Transverse colon (tissue), 4 donors: Measurements from ENCODE around the gene EVA1C.

Experiments
- CTCF ChIP-seq, 5 experiments: fragments of 200-600 bp in 3 of 5; fragments of 450-650 bp in 2 of 5; sonication (generic) in 3 of 5; IDR thresholded peaks; 1 replicate in 2 of 5; 2 replicates in 3 of 5; pipeline ENCODE4 v1.5.1; 2016 to 2017; ENCODE audit warnings: antibody characterized with exemption in 5 of 5, inconsistent platforms in 3 of 5, mild to moderate bottlenecking in 2 of 5, moderate library complexity in 1 of 5
- EP300 ChIP-seq: sonication (generic); formaldehyde crosslinking; IDR thresholded peaks from one replicate; pipeline ENCODE4 v1.6.1; 2017; ENCODE audit warnings: antibody characterized with exemption, low read depth
- POLR2A ChIP-seq: fragments of 450-650 bp; IDR thresholded peaks from one replicate; pipeline ENCODE4 v1.6.1; 2016; ENCODE audit warnings: antibody characterized with exemption, mild to moderate bottlenecking, moderate library complexity
- POLR2AphosphoS5 ChIP-seq, 3 donors: sonication (generic); formaldehyde crosslinking; IDR thresholded peaks; one replicate each; pipeline ENCODE4 v1.6.1; 2016; ENCODE audit warnings: antibody characterized with exemption in 3 of 3

DNA sequence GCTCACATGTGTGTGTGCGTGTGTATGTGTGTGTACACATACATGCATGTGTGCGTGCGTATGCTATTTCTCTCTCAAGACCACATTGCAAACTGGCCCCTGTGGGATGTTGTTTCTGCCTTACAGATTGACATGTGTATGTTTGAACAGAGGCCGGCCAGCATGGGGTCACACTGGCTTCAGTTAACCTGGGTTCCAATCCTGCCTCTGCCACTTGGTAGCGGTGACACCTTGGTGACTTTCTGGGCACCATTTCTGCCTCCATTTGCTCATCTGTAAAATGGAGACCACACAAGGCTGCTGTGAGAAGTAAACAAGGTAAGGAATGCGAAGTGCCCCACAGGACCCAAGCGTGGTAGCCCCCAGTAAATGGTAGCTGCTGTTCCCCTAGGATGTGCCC lies 121.1 kb downstream of the EVA1C start:
- no peak for TF ChIP-seq CTCF (IDR thresholded peaks at IDR 0.05)
- no peak for TF ChIP-seq POLR2AphosphoS5 (IDR thresholded peaks at IDR 0.05)
- TF ChIP-seq POLR2A, result no peak
- TF ChIP-seq EP300, result no peak
